HG02981 (cell line): Measurements from ENCODE around the gene SPINT1.

Source experiments
- ATAC-seq: cut with Tn5 transposase; IDR thresholded peaks from one replicate; pipeline ENCODE4 v1.9.1; 2021; ENCODE audit warnings: mild to moderate bottlenecking, moderate library complexity; ENCODE audit not compliant: unreplicated experiment

Gene SPINT1

GRCh38 chr15:40891138-40891537, 47.3 kb downstream of the SPINT1 start:
- no peak for ATAC-seq

- ATAC-seq: no peak
Observed at GRCh38 chr15:40891810-40892446, 48.1 kb downstream of the SPINT1 start.

GRCh38 chr15:40892447-40893012, 48.7 kb downstream of the SPINT1 start:
- no peak for ATAC-seq

- ATAC-seq: no peak
Observed at GRCh38 chr15:40893019-40893670, 49.3 kb downstream of the SPINT1 start.

DNA sequence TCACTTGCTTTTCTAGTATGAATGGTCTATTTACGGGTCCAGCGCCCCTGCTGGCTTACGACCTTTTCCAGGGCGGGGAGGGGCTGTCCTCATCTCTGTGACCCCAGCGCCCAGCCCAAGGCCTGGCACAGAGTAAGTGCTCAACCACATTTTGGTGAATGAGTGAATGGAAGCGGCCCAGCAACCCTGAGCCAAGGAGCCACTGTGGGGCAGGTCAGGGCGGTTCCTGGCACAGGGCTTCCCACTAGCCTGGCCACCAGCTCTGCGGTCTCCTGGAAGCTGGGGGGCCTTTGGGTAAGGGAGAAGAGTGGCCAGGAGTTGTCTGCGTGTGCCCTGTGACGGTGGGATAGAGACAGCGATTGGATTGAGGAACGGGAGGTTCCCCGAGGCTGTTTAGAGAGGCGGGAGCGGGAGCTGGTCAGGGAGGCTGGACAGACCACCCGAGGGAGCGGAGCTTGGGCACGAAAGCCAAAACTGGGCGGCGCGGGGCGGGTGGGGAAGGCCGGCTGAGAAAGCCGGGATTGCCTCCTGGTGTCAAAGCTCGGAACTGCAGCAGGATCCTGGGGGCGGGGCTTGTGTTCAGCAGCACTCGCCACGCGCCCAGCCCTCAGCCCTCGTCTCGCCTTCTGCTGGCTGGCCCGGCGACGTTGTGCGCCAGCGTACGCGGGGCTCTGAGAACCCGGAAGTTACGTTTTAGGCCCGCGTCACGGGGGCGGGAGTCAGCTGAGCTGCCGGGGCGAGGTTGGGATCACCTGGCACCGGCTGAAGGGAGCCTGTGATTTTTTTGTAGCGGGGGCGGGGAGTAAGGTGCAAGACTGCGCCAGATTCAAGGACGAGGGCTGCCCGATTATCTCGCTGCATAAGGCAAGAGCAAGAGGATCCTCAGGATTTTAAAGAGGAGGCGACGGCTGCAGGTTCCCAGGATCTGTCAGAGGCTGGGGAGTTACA, 50.2 kb downstream of the SPINT1 start, which contains the start of gene VPS18:
Gene VPS18 (plus strand): TSS at position 718 of the 948 bp plus-strand sequence. CDS start 319 bp downstream, outside the sequence.
- peak; percentile 76 for ATAC-seq

- ATAC-seq: peak; percentile 48
Observed at GRCh38 chr15:40894681-40895448, 51.0 kb downstream of the SPINT1 start.

DNA sequence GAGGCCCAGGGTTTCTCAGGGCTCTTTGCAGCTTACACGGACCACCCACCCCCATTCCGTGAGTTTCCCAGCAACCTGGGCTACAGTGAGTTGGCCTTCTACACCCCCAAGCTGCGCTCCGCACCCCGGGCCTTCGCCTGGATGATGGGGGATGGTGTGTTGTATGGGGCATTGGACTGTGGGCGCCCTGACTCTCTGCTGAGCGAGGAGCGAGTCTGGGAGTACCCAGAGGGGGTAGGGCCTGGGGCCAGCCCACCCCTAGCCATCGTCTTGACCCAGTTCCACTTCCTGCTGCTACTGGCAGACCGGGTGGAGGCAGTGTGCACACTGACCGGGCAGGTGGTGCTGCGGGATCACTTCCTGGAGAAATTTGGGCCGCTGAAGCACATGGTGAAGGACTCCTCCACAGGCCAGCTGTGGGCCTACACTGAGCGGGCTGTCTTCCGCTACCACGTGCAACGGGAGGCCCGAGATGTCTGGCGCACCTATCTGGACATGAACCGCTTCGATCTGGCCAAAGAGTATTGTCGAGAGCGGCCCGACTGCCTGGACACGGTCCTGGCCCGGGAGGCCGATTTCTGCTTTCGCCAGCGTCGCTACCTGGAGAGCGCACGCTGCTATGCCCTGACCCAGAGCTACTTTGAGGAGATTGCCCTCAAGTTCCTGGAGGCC, 55.8 kb downstream of the SPINT1 start:
- ATAC-seq: no peak

- no peak for ATAC-seq
Observed at GRCh38 chr15:40900256-40901052, 56.6 kb downstream of the SPINT1 start.

- ATAC-seq: no peak
Observed at GRCh38 chr15:40901053-40901443, 57.2 kb downstream of the SPINT1 start.

DNA sequence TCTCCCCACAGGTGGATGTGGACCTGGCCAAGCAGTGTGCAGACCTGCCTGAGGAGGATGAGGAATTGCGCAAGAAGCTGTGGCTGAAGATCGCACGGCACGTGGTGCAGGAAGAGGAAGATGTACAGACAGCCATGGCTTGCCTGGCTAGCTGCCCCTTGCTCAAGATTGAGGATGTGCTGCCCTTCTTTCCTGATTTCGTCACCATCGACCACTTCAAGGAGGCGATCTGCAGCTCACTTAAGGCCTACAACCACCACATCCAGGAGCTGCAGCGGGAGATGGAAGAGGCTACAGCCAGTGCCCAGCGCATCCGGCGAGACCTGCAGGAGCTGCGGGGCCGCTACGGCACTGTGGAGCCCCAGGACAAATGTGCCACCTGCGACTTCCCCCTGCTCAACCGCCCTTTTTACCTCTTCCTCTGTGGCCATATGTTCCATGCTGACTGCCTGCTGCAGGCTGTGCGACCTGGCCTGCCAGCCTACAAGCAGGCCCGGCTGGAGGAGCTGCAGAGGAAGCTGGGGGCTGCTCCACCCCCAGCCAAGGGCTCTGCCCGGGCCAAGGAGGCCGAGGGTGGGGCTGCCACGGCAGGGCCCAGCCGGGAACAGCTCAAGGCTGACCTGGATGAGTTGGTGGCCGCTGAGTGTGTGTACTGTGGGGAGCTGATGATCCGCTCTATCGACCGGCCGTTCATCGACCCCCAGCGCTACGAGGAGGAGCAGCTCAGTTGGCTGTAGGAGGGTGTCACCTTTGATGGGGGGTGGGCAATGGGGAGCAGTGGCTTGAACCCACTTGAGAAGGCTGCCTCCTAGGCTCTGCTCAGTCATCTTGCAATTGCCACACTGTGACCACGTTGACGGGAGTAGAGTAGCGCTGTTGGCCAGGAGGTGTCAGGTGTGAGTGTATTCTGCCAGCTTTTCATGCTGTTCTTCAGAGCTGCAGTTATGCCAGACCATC, 59.0 kb downstream of the SPINT1 start:
- no peak for ATAC-seq

DNA sequence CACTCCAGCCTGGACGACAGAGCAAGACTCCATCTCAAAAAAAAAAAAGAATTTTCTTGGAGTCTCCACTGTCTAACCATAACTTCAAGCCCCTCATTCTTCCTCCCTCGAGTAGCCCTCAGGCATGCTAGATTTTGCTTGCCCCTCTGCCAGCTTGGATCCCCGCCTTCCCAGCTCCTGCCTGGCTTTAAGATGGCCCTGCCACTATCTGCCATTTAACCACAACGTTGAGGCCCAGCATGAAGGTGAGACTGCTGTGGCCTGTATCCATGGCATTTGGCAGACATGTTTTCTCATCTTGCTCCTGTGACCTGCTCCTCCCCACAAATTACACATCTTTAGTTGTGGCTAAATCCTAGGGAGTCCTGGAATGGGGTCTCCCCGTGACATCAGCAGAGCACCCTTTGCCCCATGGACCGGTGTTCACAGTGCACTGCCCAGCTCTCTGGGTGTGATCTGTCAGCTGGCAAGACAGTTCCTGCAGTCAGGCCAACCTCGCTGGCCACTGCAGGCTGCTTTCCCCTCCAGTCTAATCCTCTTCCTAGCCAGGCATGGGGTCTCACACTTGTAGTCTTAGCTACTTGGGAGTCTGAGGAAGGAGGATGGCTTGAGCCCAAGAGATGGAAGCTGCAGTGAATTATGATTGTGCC, 60.8 kb downstream of the SPINT1 start:
- ATAC-seq: no peak

- peak; percentile 67 for ATAC-seq
Observed at GRCh38 chr15:40906091-40906990, 62.5 kb downstream of the SPINT1 start.

DNA sequence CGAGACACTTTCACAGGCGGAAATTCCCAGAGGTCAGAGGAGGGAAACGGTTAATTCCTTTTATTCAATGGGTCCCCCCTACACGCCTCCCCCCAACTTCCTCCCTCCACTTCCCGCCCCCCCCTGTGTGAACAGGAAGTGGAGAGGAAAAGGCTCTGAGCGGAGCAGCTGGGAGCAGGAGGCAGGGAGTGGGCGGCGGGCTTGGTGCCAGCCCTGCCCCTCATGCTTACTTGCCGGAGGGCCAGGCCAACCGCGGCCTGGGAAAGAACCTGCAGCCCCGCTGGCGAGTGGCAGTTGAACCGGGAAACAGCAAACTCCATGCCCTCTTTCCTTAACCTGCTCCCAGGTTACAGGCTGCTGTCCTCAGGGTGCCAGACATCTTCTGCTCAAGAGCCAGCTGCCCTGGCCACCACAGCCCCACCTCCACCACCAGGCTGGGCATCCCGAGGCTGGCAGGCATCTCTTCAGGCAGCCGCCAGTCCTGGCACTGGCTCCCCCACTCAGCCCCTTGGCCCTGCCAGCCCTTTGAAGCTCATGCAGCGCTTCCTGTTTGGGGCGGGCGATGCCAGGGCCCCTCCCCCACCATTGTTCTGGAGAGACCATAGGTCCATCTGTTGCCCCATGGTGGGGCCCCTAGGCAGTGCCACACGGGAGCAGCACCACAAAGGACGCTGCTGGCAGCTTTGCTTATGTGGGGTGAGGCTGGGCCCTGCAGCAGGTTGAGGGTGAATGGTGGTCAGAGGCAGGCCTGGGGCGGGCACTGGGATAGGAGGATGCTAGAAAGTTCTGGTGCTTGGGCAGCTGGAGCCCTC, 63.3 kb downstream of the SPINT1 start:
- no peak for ATAC-seq
